A549 treated with Hydrocortisone at 1 μM for 4 hours (cell line): ENCODE results near the gene SPTLC3. TPM values are rescaled to one million over a fixed set of nuclear protein-coding genes. Genes with fewer than 3 reads are reported as not detected.

ENCODE experiments used
- total RNA-seq: library from RNA; stranded (reverse); fragments of 200-300 nt; extraction: Qiagen RNA extraction; gene quantifications from 5 replicates; pipeline ENCODE4 v1.2.3, GENCODE V29; 2022

The SPTLC3 gene
- total RNA-seq = 0.01 to 0.12 TPM (median 0.09 TPM) in 3 of 5 replicates, not detected in the others

GRCh38 chr20:13008761-13009681, at the start of gene SPTLC3:
Gene SPTLC3, plus strand, starts transcription at chr20:13008972. Its CDS starts 296 bp downstream, at chr20:13009268.

Other genes with a start within 250 kb of the SPTLC3 start
- 0.09 to 0.24 TPM (median 0.17 TPM) in 5 replicates for gene ISM1, start 212.3 kb downstream of the SPTLC3 start, total RNA-seq